Hepatocyte (in vitro differentiated cells): ENCODE measurements around the gene DCAF17.

Source experiments
- CTCF ChIP-seq: fragments of 200-600 bp; sonication (generic); IDR thresholded peaks from 2 replicates; pipeline ENCODE4 v1.5.1; 2016; ENCODE audit warnings: antibody characterized with exemption, mild to moderate bottlenecking; ENCODE audit not compliant: poor library complexity
- EZH2 ChIP-seq: fragments of 200-600 bp; sonication (generic); IDR thresholded peaks from 2 replicates; pipeline ENCODE4 v1.6.1; 2016; ENCODE audit warnings: antibody characterized with exemption, mild to moderate bottlenecking, borderline replicate concordance
- EZH2phosphoT487 ChIP-seq: fragments of 200-600 bp; sonication (generic); IDR thresholded peaks from one replicate; pipeline ENCODE4 v1.6.1; 2018; ENCODE audit warnings: antibody characterized with exemption, mild to moderate bottlenecking, low read depth, moderate library complexity; ENCODE audit not compliant: unreplicated experiment, severe bottlenecking

DNA sequence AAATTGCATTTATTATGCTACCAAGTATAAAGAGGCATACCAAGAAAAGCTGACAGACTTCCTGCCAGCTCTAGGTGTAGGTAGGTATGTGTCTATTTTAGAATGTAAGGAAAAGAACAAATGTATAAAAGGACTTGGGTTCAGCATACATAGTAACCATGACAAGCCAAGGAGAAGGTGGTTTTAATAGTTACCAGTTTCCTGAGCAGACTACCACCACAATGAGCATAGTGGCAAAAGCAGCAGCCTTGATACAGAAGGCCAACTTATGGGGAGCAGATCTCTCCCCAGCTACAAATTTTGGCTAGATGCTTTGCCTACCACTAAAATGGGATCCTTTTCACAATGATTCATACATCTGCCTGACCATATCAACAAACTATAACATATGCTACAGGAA is 34.7 kb upstream of the DCAF17 start:
- no peak for TF ChIP-seq EZH2phosphoT487
- TF ChIP-seq CTCF: no peak
- no peak for TF ChIP-seq EZH2
